Neuronal stem cell (in vitro differentiated cells): ENCODE measurements around the gene KCNN3.
A peak's percentile ranks its signal among the peaks of the same experiment; 100 is the strongest.

Experiments
- DNase-seq: peaks from one replicate; pipeline ENCODE4 v3.0.0-alpha.2; 2013; ENCODE audit warnings: low spot score
- H2AFZ ChIP-seq: one replicate; pipeline ENCODE4 v1.6.1; 2013; ENCODE audit warnings: mild to moderate bottlenecking, low read length, inconsistent platforms
- H2AK5ac ChIP-seq: 2 replicates; pipeline ENCODE4 v1.6.1; 2013; ENCODE audit warnings: low read depth, mild to moderate bottlenecking, inconsistent platforms, low read length, moderate library complexity, mixed read lengths
- H2BK120ac ChIP-seq: 2 replicates; pipeline ENCODE4 v1.6.1; 2013; ENCODE audit warnings: low read depth, mild to moderate bottlenecking, inconsistent platforms, low read length, moderate library complexity, mixed read lengths
- H2BK12ac ChIP-seq: one replicate; pipeline ENCODE4 v1.6.1; 2013; ENCODE audit warnings: low read length, inconsistent platforms
- H2BK15ac ChIP-seq: 2 replicates; pipeline ENCODE4 v1.6.1; 2013; ENCODE audit warnings: mild to moderate bottlenecking, low read length, inconsistent platforms, mixed read lengths
- H2BK5ac ChIP-seq: one replicate; pipeline ENCODE4 v1.6.1; 2013; ENCODE audit warnings: inconsistent platforms, mild to moderate bottlenecking, low read length, moderate library complexity
- H3K14ac ChIP-seq: one replicate; pipeline ENCODE4 v1.6.1; 2013; ENCODE audit warnings: low read length, inconsistent platforms
- H3K18ac ChIP-seq: 2 replicates; pipeline ENCODE4 v1.6.1; 2013; ENCODE audit warnings: low read length, inconsistent platforms
- H3K23ac ChIP-seq: 2 replicates; pipeline ENCODE4 v1.6.1; 2013; ENCODE audit warnings: low read depth, mild to moderate bottlenecking, mixed read lengths, low read length, inconsistent platforms; ENCODE audit not compliant: poor library complexity
- H3K27ac ChIP-seq: replicated peaks from 3 replicates; pipeline ENCODE4 v1.5.1; 2013; ENCODE audit warnings: low read length, inconsistent platforms
- H3K27me3 ChIP-seq, 3 experiments: 2 replicates each; pipeline ENCODE4 v1.6.1; 2013; ENCODE audit warnings: low read length in 3 of 3, mild to moderate bottlenecking in 2 of 3, inconsistent platforms in 1 of 3, low read depth in 1 of 3, mixed read lengths in 1 of 3, moderate library complexity in 1 of 3; ENCODE audit not compliant: control insufficient read depth in 3 of 3, insufficient read depth in 3 of 3
- H3K36me3 ChIP-seq, 2 donors: replicated peaks in 1 of 2; 2 replicates each; pipeline ENCODE4 v1.6.1; 2013; ENCODE audit warnings: low read length in 2 of 2; ENCODE audit not compliant: control insufficient read depth in 2 of 2, insufficient read depth in 2 of 2
- H3K4ac ChIP-seq: 2 replicates; pipeline ENCODE4 v1.6.1; 2013; ENCODE audit warnings: inconsistent platforms, mild to moderate bottlenecking, low read length, moderate library complexity
- H3K4me1 ChIP-seq, 2 donors: 1 replicate in 1 of 2; 2 replicates in 1 of 2; pipeline ENCODE4 v1.6.1; 2013; ENCODE audit warnings: low read length in 2 of 2, low read depth in 1 of 2; ENCODE audit not compliant: control insufficient read depth in 2 of 2, insufficient read depth in 1 of 2
- H3K4me2 ChIP-seq: one replicate; pipeline ENCODE4 v1.6.1; 2013; ENCODE audit warnings: mild to moderate bottlenecking, low read length, inconsistent platforms; ENCODE audit not compliant: insufficient read depth, poor library complexity, severe bottlenecking
- H3K4me3 ChIP-seq, 2 donors: 2 replicates each; pipeline ENCODE4 v1.5.1; 2013; ENCODE audit warnings: low read length in 2 of 2, mild to moderate bottlenecking in 2 of 2, inconsistent platforms in 1 of 2, moderate library complexity in 1 of 2
- H3K79me1 ChIP-seq: one replicate; pipeline ENCODE4 v1.6.1; 2013; ENCODE audit warnings: low read depth, mild to moderate bottlenecking, inconsistent platforms, low read length, moderate library complexity
- H3K9ac ChIP-seq: one replicate; pipeline ENCODE4 v1.6.1; 2013; ENCODE audit warnings: mild to moderate bottlenecking, low read depth, low read length, inconsistent platforms; ENCODE audit not compliant: poor library complexity
- H3K9me3 ChIP-seq, 2 donors: replicated peaks in 1 of 2; 2 replicates each; pipeline versions ENCODE3 to v1.6.1; 2013; ENCODE audit warnings: low read length in 2 of 2, mild to moderate bottlenecking in 2 of 2, inconsistent platforms in 1 of 2, low read depth in 1 of 2, mixed read lengths in 1 of 2, moderate library complexity in 1 of 2; ENCODE audit not compliant: control insufficient read depth in 2 of 2, insufficient read depth in 1 of 2
- H4K8ac ChIP-seq: one replicate; pipeline ENCODE4 v1.6.1; 2013; ENCODE audit warnings: low read depth, mild to moderate bottlenecking, inconsistent platforms, low read length, moderate library complexity
- H4K91ac ChIP-seq: one replicate; pipeline ENCODE4 v1.6.1; 2013; ENCODE audit warnings: low read length, low read depth, mild to moderate bottlenecking, inconsistent platforms; ENCODE audit not compliant: poor library complexity
- WGBS, 2 donors: extraction: QIAGEN DNeasy Blood & Tissue Kit; methylation state at CpG; one replicate each; pipeline ENCODE4 v1.1.7; 2013; ENCODE audit warnings: missing lambda C conversion rate in 2 of 2, mixed read lengths in 1 of 2; ENCODE audit not compliant: insufficient read length in 2 of 2, insufficient replicate concordance in 1 of 2; ENCODE audit errors: extremely low coverage in 2 of 2; 5-methylcytosine and 5-hydroxymethylcytosine counted together

The KCNN3 gene

DNA sequence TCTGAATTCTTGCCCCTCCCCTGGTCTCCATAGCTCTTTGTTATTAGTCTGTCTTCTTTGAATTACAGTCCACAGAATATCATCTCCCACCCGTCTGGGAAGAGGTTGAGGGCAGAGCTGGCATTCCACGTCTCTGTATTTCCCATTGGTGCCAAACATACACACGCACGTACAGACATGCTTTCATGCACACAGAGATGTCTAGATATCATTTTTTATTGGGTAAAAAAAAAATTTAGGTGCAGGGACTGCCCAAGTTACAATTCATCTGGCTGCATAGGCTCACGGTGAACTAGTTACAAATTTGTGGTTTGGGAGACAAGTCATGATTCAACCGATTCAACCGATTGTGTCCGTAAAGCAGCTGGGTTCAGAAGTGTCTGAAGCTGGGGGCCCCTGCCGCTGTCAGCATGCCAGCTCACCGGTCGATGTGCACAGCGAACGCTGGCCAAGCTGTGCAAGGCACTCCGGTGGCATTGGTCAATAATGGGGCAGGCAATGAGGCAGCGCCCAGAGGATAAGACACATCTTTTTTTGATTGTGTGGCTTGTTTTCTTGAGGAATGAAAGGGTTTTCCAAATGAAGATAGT is 73.7 kb downstream of the KCNN3 start:
- no peak overlapping the region for H2BK5ac ChIP-seq
- H3K79me1 ChIP-seq, result no peaks in the 10 kb centered on the region
- H3K4ac ChIP-seq, result no peak overlapping the region
- H3K9ac ChIP-seq, result no peak overlapping the region
- H2AFZ ChIP-seq, result no peak overlapping the region
- no peaks in the 10 kb centered on the region for H3K36me3 ChIP-seq
- H4K91ac ChIP-seq, result no peak overlapping the region
- no peak overlapping the region for H3K4me3 ChIP-seq
- H3K4me2 ChIP-seq, result no peak overlapping the region
- H3K4me1 ChIP-seq, result peaks cover 0 to 5% of the 10 kb centered on the region in 2 donors
- no peak overlapping the region for H2BK120ac ChIP-seq
- no peak overlapping the region for H2BK12ac ChIP-seq
- H3K27ac ChIP-seq, result no peak overlapping the region
- H3K14ac ChIP-seq, result no peak overlapping the region
- no peaks in the 10 kb centered on the region for H3K9me3 ChIP-seq
- H3K23ac ChIP-seq, result no peak overlapping the region
- no CpG with 5 or more reads among the region's 15 CpGs for WGBS, 2 donors
- no peak for DNase-seq
- H2AK5ac ChIP-seq, result no peak overlapping the region
- no peak overlapping the region for H2BK15ac ChIP-seq
- H3K27me3 ChIP-seq, result peaks cover 0 to 4% (median 0%) of the 10 kb centered on the region in 3 experiments
- no peak overlapping the region for H3K18ac ChIP-seq
- H4K8ac ChIP-seq, result no peak overlapping the region

DNA sequence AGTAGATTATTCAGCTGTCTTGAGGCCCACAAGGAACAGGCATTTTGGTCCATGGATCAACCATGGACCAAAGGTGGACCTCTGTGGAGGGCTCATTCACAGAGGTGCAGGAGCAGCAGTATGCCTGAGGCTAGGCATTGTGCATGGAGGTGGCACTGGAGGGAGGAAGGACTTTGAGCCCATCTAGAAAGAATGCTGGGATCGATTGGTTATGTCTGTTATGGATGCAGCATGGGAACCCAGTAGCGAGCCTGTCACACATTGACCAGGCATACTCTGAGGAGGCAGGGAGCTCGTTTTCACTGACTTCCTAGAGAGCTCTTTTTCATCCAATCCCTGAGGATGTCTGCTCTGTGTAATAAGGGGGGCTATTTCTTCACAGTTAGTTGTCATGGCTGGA is 75.5 kb downstream of the KCNN3 start:
- Histone ChIP-seq H3K4me1 (peaks cover 0 to 3% of the 10 kb centered on the region in 2 donors), H4K8ac (no peak overlapping the region), H3K36me3 (no peaks in the 10 kb centered on the region), H2AK5ac (no peak overlapping the region), H3K4me3 (no peak overlapping the region), H3K27ac (no peak overlapping the region), H2AFZ (no peak overlapping the region), H4K91ac (no peak overlapping the region), H3K27me3 (peaks cover 0 to 4% (median 0%) of the 10 kb centered on the region in 3 experiments), H2BK5ac (no peak overlapping the region), H3K9me3 (no peaks in the 10 kb centered on the region), H2BK120ac (no peak overlapping the region), H3K14ac (no peak overlapping the region), H3K23ac (no peak overlapping the region), H3K79me1 (no peaks in the 10 kb centered on the region), H3K4me2 (no peak overlapping the region), H2BK15ac (no peak overlapping the region), H3K18ac (peak overlapping the region; percentile 32), H3K4ac (no peak overlapping the region), H3K9ac (no peak overlapping the region), H2BK12ac (no peak overlapping the region)
- DNase-seq, result no peak
- WGBS, 2 donors, result no CpG with 5 or more reads among the region's 3 CpGs

DNA sequence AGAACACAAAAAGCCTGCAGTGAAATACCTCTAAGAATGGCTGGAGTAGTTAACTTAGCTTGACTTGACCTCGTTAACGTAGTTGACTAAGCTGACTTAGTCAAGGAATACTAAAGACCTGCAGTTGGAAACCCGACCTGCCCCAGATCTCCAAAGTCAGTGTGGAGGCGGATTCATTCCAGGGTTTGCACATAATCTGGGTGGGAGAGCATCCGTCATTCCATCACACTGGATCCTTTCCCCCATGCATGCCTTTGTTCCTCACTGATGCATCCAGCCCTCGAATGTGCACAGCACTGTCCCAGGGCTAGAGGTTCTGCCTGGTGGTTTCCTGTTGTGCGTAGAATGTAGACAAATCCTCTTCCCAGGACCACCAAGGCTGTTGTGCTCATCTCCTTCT is 76.4 kb downstream of the KCNN3 start:
- H3K14ac ChIP-seq, result no peak overlapping the region
- no peak for DNase-seq
- H3K36me3 ChIP-seq, result no peaks in the 10 kb centered on the region
- peaks cover 0 to 4% (median 0%) of the 10 kb centered on the region in 3 experiments for H3K27me3 ChIP-seq
- H2BK5ac ChIP-seq, result no peak overlapping the region
- H3K9me3 ChIP-seq, result no peaks in the 10 kb centered on the region
- H4K8ac ChIP-seq, result no peak overlapping the region
- peaks cover 0 to 3% of the 10 kb centered on the region in 2 donors for H3K4me1 ChIP-seq
- H4K91ac ChIP-seq, result no peak overlapping the region
- no peak overlapping the region for H3K18ac ChIP-seq
- H2BK120ac ChIP-seq, result no peak overlapping the region
- H3K27ac ChIP-seq, result no peak overlapping the region
- H2AFZ ChIP-seq, result no peak overlapping the region
- no peak overlapping the region for H3K23ac ChIP-seq
- no peak overlapping the region for H3K4ac ChIP-seq
- no peak overlapping the region for H3K9ac ChIP-seq
- no CpG with 5 or more reads among the region's 7 CpGs for WGBS, 2 donors
- no peak overlapping the region for H2BK15ac ChIP-seq
- no peak overlapping the region for H3K4me2 ChIP-seq
- no peak overlapping the region for H2AK5ac ChIP-seq
- H3K4me3 ChIP-seq, result peak overlapping the region in 1 of 2 donors; percentile 5
- no peak overlapping the region for H2BK12ac ChIP-seq
- no peaks in the 10 kb centered on the region for H3K79me1 ChIP-seq

DNA sequence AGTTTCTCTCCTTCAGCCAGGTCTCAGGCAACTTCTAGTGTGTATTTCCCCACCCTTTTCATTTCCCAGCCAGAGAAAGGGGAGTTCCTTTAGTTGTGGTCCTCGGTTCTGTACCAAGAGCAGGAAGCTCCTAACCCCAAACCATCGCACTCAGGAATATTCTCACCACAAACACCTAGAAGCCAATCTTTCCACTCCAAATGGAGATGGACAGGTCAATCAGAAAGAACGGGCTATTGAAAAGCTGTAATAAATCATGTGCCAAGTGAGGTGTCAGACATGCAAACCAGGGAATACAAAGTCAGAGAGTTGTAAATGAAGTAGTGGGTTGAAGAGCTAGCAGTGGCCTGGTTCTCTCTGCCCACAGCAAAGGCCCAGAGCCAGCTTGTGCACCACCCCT is 77.2 kb downstream of the KCNN3 start:
- Histone ChIP-seq H3K27ac (no peak overlapping the region), H2BK15ac (no peak overlapping the region), H4K8ac (no peak overlapping the region), H3K23ac (no peak overlapping the region), H2BK12ac (no peak overlapping the region), H3K4me1 (peaks cover 3 to 5% of the 10 kb centered on the region in 2 donors), H3K27me3 (peaks cover 0 to 4% (median 0%) of the 10 kb centered on the region in 3 experiments), H3K79me1 (no peaks in the 10 kb centered on the region), H3K4me2 (no peak overlapping the region), H2AK5ac (no peak overlapping the region), H3K36me3 (no peaks in the 10 kb centered on the region), H4K91ac (no peak overlapping the region), H2BK5ac (no peak overlapping the region), H3K18ac (no peak overlapping the region), H3K9ac (no peak overlapping the region), H2AFZ (no peak overlapping the region), H3K14ac (no peak overlapping the region), H3K4ac (no peak overlapping the region), H3K4me3 (no peak overlapping the region), H3K9me3 (no peaks in the 10 kb centered on the region), H2BK120ac (no peak overlapping the region)
- no peak for DNase-seq
- no CpG with 5 or more reads among the region's 3 CpGs for WGBS, 2 donors
